Measurements from ENCODE around the gene CSDE1. TPM values are rescaled to one million over a fixed set of nuclear protein-coding genes. Genes with fewer than 3 reads are reported as not detected.

The CSDE1 gene
- total RNA-seq, 2 donors from 2014 or later, result 560 to 1,490 TPM

GRCh38 chr1:114695430-114696058, 62.2 kb downstream of the CSDE1 start, which contains the start of gene AMPD1:
Gene AMPD1, minus strand, starts transcription at chr1:114695546. Its CDS starts 75 bp downstream, at chr1:114695471.
- ATAC-seq (ENCODE audit: insufficient number of reproducible peaks, low FRiP score, low read depth), result no peak
- TF ChIP-seq CTCF (IDR thresholded peaks at IDR 0.05), result no peak

GRCh38 chr1:114694540-114695310, 63.1 kb downstream of the CSDE1 start:
- no peak for TF ChIP-seq CTCF (IDR thresholded peaks at IDR 0.05)
- Histone ChIP-seq H3K9me3 (no peaks in the 10 kb centered on the region), H3K36me3 (no peaks in the 10 kb centered on the region), H3K4me1 (ENCODE audit: control insufficient read depth in 1 of 2, low read depth in 2 of 2) (no peaks in the 10 kb centered on the region), H3K27ac (no peak overlapping the region), H3K27me3 (replicated peaks; ENCODE audit: insufficient read depth) (no peaks in the 10 kb centered on the region), H3K4me3 (no peak overlapping the region)
- no peak for ATAC-seq (ENCODE audit: insufficient number of reproducible peaks, low FRiP score, low read depth)
- no peak for DNase-seq (ENCODE audit: low spot score)

More at GRCh38 chr1:114695430-114696058, 62.2 kb downstream of the CSDE1 start, which contains the start of gene AMPD1:
- no peak for DNase-seq (ENCODE audit: low spot score)
- Histone ChIP-seq H3K27me3 (replicated peaks; ENCODE audit: insufficient read depth) (no peaks in the 10 kb centered on the region), H3K4me1 (ENCODE audit: control insufficient read depth in 1 of 2, low read depth in 2 of 2) (no peaks in the 10 kb centered on the region), H3K27ac (no peak within 1 kb of the TSS), H3K9me3 (no peaks in the 10 kb centered on the region), H3K36me3 (no peaks in the 10 kb centered on the region), H3K4me3 (no peak within 1 kb of the TSS)

- ATAC-seq (ENCODE audit: insufficient number of reproducible peaks, low FRiP score, low read depth) (no peak), DNase-seq (ENCODE audit: low spot score) (no peak)
- Histone ChIP-seq H3K4me3 (no peak overlapping the region), H3K36me3 (no peaks in the 10 kb centered on the region), H3K4me1 (ENCODE audit: control insufficient read depth in 1 of 2, low read depth in 2 of 2) (no peaks in the 10 kb centered on the region), H3K27me3 (replicated peaks; ENCODE audit: insufficient read depth) (no peaks in the 10 kb centered on the region), H3K27ac (no peak overlapping the region), H3K9me3 (no peaks in the 10 kb centered on the region)
- TF ChIP-seq CTCF (IDR thresholded peaks at IDR 0.05), result no peak
Observed at GRCh38 chr1:114692947-114693346, 64.8 kb downstream of the CSDE1 start.

- no peaks in the 10 kb centered on the region for H3K27me3 ChIP-seq (replicated peaks; ENCODE audit: insufficient read depth)
- no peak for TF ChIP-seq CTCF (IDR thresholded peaks at IDR 0.05)
- no peak for DNase-seq (ENCODE audit: low spot score)
- no peaks in the 10 kb centered on the region for H3K9me3 ChIP-seq
- ATAC-seq (ENCODE audit: insufficient number of reproducible peaks, low FRiP score, low read depth), result no peak
- no peak overlapping the region for H3K27ac ChIP-seq
- H3K4me3 ChIP-seq, result no peak overlapping the region
- no peaks in the 10 kb centered on the region for H3K4me1 ChIP-seq (ENCODE audit: control insufficient read depth in 1 of 2, low read depth in 2 of 2)
- H3K36me3 ChIP-seq, result no peaks in the 10 kb centered on the region
Observed at GRCh38 chr1:114691061-114691460, 66.7 kb downstream of the CSDE1 start.

- no peaks in the 10 kb centered on the region for H3K36me3 ChIP-seq
- H3K9me3 ChIP-seq, result no peaks in the 10 kb centered on the region
- H3K4me1 ChIP-seq (ENCODE audit: control insufficient read depth in 1 of 2, low read depth in 2 of 2), result no peaks in the 10 kb centered on the region
- H3K27ac ChIP-seq, result no peak overlapping the region
- DNase-seq (ENCODE audit: low spot score) (no peak), ATAC-seq (ENCODE audit: insufficient number of reproducible peaks, low FRiP score, low read depth) (no peak)
- no peak for TF ChIP-seq CTCF (IDR thresholded peaks at IDR 0.05)
- H3K27me3 ChIP-seq (replicated peaks; ENCODE audit: insufficient read depth), result no peaks in the 10 kb centered on the region
- no peak overlapping the region for H3K4me3 ChIP-seq
Observed at GRCh38 chr1:114690148-114690547, 67.6 kb downstream of the CSDE1 start.
